ENCODE data around the gene TRIM67.
"Not testable (repeated sequence)": the region's sequence is repeated elsewhere in the genome, so short reads cannot be mapped to it uniquely, and the experiment has no call there.

GRCh38 chr1:231132591-231132990 lies 29.3 kb upstream of the TRIM67 start:
- TF ChIP-seq CTCF, POLR2A (IDR thresholded peaks at IDR 0.05): not testable (repeated sequence)
